Dedifferentiated amniotic fluid mesenchymal stem cell (primary cell): ENCODE results near the gene METRN.

Experiments used
- DNase-seq: peaks from one replicate; pipeline ENCODE4 v3.0.0-alpha.2; 2016; ENCODE audit errors: extremely low spot score

METRN gene

DNA sequence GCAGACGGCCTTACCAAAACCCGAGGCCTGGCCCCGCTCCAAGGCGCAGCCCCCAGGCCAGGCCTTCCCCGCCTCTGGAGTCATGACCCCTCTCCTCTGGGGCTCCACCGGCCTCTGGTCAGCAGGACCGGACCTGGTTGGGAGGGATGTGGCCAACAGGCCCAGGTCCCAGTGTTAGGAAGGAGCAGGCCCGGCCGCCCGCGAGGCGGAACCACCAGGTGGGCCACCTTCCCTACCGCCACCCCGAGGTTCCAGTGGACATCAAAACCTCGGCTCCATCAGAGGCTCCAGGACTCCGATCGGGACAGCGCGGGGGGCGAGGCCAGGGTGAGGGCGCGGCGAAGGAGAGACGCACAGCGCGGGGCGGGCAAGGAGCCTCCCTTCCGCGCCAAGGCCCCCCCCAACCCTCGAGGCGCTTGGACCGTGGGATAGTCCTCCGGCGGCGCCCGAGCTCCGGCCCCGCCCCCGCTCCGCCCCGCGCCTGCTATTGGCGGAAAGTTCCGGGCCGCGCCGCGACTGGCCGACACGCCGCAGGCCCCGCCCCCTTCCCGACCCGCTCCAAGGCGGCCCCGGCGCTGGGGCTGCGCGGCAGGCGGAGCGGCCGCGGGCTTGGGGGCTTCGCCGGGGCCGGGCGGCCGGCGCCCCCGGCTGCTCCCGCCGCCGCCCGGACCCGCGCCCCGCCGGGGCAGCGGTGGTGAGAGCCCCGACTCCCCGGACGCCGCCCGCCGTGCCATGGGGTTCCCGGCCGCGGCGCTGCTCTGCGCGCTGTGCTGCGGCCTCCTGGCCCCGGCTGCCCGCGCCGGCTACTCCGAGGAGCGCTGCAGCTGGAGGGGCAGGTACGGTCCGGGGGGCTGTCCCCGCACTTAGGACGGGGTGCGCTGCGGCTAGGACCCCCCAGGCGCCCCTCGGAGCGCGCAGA, at the start of gene METRN:
Gene METRN, plus strand, starts transcription at position 561 of the 919 bp plus-strand sequence. Its CDS starts 172 bp downstream, at position 733.
- peak; percentile 76 for DNase-seq

DNA sequence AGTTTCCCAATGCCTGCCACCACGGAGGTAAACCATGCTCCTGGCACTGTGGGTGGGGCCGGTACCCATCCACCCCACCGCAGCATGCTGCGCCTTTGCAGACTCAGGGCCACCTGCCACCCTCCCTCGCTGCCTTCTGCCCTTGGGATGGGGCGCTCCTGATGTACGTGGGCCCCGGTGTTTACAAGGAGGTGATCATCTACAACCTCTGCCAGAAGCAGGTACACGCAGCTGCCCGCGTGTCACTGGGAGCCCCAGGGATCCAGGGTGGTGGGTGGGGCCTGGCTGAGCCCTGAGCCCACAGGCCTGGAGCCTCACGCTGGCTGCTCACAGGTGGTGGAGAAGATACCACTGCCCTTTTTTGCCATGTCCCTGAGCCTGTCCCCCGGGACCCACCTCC, 48.3 kb upstream of the METRN start:
- no peak for DNase-seq

DNA sequence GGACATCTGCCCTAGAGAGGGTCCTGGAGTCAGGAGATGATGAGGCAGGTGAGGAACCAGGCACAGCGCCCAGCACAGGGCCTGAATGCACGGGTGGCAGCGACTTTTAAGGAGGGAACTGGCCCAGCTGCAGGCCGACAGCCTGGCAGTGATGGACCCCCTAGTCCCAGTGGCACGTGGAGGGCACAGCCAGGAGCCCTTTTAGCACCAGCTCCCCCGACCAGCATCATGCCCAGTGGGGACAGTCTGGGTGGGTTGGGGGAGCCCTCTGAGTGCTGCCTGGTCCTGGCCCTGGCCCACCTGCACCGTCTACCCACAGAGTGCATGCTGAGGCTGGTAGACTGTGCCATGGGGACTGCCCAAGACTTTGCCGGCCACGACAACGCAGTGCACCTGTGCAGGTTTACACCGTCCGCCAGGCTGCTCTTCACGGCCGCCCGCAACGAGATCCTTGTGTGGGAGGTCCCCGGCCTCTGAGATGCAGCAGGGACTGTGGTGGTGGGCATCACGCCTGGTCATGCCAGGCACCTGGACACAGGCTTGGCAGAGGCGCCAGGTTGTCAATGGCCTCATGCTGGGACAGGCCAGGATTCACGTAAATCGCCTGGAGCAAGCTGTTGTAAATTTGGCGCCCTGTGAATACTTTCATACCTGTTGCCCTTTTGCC, 47.7 kb upstream of the METRN start:
- no peak for DNase-seq

DNA sequence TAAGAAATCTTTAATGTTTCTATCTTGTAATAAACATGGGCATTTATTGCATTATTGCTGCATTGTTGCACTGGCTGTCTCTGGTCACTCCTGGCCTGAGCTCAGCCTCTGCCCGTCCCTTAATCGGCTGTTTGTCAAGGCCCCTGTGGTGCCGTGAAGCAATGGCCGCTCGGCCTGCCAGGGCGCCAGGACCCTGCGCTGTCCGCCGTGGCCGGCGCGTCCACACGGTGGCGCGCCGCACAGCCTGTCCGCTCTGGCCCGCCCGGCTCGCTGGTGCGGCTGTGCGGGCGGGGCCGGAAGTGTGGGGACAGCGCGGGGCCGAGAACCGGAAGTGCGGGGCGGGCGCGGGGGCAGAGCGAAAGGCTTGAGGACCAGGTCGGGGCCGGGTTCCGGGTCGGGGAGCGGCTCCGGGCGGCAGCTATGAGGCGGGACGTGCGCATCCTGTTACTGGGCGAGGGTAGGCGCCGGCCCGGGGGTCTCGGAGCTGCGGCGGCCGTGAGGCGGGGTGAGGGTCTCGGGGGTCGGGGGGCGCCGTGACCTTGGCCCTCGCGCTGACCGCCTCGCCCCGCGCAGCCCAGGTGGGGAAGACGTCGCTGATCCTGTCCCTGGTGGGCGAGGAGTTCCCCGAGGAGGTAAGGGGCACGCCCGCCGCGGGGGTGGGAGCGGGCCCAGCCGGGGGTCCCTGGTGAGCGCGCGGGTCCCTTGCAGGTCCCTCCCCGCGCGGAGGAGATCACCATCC, 47.0 kb upstream of the METRN start, which contains the start of gene RHOT2:
Gene RHOT2, plus strand, starts transcription at position 353 of the 739 bp plus-strand sequence. Its CDS starts 68 bp downstream, at position 421.
- peak; percentile 89 for DNase-seq

DNA sequence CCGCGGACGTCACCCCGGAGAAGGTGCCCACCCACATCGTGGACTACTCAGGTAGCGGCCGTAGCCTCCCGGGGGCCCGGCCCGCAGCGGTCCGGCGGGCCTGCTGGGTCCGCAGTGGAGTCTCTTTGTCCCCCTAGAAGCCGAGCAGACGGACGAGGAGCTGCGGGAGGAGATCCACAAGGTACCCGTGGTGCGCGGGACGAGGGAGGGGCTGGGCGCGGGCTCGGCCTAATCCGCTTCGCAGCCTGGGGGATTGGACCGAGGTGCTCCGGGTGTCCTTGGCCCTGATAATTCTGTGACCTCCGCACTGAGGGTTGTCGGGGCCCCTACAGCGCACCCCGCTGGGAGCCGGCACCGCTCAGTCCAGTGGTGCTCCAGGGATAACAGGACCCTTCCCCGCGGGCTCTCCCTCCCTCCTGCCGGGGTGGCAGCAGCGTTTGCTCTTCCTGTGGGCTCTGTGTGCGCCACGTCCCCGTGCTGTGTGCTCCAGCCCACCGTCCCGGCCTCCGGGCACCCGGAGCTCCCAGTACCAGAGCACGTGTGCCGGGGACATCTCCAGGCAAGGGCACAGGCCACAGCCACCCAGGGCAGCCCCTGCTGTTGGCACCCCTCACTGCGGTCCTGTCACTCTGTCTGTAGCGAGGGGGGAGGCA, 46.3 kb upstream of the METRN start:
- DNase-seq, result no peak

DNA sequence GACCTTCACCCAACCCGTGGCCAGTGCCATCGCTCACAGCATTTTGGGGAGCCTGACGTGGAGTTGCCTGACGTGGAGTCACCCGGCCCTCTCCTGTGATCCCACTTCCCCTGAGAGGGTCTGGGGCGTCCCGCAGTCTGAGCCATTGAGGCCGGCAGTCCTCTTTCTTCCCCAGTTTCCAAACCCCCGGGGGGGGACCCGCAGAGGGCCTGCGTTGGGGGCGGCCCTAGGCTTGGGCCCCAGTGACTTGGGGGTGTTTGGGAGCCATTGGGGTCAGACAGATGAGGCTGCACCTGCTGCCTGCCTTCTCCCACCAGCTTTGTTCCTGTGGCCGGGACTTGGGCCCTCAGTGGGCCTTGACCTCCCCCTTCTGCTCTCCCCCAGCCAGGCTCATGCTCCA, 45.3 kb upstream of the METRN start:
- DNase-seq, result no peak

DNA sequence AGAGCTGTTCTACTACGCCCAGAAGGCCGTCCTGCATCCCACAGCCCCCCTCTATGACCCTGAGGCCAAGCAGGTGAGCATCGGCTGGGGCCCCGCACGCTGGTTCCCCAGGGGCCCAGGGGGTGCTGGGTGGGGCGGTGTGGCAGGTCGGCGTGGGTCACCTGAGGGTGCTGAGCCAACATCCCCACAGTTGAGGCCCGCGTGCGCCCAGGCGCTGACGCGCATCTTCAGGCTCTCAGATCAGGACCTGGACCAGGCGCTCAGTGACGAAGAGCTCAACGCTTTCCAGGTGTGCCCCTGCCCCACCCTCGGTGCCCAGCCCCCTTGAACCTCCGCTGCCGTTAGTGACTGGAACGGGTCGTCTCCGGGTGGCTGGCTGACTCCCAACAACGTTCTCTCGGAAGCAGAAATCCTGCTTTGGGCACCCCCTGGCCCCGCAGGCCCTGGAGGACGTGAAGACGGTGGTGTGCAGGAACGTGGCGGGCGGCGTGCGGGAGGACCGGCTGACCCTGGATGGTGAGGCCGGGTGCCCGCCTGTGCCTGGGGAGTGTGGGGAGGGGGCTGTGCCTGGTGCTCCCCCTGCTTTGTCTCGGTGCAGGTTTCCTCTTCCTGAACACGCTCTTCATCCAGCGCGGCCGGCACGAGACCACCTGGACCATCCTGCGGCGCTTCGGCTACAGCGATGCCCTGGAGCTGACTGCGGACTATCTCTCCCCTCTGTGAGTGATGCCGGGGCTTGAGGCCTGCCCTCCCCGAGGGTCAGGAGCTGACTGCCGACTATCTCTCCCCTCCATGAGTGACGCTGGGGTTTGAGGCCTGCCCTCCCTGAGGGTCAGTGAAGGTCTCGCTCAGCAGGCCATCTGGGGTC, 44.2 kb upstream of the METRN start:
- no peak for DNase-seq

DNA sequence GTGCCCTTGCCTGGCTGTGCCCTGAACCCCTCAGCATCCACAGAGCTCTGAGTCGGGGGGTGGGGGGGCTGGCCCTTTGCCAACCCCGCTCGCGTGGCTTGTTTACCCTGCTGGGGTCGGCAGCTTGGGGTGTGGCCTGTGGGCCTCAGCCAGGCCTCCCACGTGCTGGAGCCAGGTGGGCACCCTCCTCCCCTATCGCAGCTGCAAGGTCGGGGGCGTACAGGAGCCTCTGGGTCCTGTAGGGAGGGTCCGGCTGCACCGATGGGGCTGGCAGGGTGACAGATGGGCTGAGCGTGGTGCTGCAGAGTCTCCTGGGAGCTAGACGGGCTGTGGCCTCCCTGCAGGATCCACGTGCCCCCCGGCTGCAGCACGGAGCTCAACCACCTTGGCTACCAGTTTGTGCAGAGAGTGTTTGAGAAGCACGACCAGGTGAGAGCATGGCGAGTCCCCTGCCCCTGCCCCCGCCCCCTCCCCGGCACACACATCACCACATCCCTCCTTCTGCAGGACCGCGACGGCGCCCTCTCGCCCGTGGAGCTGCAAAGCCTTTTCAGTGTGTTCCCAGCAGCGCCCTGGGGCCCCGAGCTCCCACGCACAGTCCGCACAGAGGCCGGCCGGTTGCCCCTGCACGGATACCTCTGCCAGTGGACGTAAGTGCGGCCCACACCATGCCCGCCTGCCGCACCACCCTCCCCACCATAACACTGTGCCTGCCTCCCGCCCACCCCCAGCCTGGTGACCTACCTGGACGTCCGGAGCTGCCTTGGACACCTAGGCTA, 43.4 kb upstream of the METRN start:
- no peak for DNase-seq

DNA sequence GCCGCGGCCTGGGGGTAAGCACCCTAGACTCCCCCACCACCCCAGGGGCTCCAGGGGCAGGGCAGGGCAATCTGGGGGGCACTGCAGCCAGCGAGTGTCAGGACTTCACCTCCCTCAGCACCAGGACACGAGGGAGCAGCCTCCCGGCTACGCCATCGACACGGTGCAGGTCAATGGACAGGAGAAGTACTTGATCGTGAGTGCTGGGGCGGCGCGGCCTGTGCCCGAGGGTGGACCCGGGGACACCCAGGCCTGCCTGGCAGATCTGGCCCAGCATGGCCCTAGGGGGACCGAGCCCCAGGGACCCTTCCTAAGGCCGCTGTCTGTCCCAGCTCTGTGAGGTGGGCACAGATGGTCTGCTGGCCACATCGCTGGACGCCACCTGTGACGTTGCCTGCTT, 42.5 kb upstream of the METRN start:
- no peak for DNase-seq

DNA sequence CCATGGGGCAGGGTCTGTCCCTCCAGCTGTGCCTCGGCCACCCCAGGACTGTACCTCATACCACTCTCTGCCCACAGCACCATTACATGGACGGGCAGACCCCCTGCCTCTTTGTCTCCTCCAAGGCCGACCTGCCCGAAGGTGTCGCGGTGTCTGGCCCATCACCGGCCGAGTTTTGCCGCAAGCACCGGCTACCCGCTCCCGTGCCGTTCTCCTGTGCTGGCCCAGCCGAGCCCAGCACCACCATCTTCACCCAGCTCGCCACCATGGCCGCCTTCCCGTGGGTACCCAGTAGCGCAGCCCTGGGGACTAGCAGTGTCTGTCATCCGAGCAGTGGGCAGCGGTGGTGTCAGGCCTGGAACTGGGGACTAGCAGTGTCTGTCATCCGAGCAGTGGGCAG, 42.1 kb upstream of the METRN start:
- DNase-seq, result no peak

DNA sequence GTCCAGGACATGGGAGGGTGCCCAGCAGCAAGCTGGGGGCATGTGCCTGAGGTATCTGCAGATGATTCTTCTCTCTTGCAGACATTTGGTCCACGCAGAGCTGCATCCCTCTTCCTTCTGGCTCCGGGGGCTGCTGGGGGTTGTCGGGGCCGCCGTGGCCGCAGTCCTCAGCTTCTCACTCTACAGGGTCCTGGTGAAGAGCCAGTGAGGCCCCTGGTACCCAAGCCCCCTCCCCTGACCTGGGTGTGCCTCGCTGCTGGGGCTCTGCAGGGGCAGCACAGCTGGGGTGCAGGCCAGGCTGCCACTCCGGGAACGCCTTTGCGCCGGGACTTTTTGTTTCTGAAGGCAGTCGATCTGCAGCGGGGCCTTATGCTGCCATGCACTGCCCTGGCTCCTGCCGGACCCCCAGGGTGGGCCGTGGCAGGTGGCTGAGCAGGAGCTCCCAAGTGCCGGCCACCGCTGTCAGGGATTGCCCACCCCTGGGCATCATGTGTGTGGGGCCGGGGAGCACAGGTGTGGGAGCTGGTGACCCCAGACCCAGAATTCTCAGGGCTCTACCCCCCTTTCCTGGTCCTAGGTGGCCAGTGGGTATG, 41.4 kb upstream of the METRN start:
- DNase-seq, result no peak

DNA sequence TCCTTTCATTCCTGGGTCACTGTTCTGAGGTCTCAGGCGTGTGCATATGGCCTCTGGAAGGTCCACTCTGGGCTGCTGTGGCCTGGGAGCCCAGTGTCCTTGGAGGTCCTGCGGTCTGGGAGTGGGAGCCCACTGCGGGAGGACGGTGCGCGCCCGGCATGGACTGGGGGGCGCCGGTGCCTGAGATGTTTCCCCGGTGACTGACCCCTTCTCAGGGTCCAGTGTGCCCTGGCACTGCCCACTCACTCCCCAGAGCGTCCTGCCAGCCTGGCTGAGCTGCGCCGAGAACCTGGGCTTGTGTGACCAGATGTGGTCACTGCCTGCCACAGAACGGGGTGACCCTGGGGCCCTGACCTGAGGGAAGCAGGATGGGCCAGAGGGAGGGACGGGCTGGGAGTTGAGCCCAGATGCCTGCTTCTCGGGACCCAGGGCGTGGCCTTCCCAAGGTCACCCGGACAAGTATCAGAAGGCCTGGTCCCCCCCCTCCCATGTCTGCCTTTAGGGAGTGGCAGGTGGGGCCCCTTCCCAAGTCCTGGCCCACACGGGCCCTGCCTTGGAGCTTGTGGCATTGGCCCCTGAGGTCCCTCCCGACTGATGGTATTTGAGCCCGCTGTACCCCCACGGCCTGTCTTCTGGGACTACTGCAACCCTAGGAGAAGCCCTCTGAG, 40.6 kb upstream of the METRN start:
- no peak for DNase-seq

DNA sequence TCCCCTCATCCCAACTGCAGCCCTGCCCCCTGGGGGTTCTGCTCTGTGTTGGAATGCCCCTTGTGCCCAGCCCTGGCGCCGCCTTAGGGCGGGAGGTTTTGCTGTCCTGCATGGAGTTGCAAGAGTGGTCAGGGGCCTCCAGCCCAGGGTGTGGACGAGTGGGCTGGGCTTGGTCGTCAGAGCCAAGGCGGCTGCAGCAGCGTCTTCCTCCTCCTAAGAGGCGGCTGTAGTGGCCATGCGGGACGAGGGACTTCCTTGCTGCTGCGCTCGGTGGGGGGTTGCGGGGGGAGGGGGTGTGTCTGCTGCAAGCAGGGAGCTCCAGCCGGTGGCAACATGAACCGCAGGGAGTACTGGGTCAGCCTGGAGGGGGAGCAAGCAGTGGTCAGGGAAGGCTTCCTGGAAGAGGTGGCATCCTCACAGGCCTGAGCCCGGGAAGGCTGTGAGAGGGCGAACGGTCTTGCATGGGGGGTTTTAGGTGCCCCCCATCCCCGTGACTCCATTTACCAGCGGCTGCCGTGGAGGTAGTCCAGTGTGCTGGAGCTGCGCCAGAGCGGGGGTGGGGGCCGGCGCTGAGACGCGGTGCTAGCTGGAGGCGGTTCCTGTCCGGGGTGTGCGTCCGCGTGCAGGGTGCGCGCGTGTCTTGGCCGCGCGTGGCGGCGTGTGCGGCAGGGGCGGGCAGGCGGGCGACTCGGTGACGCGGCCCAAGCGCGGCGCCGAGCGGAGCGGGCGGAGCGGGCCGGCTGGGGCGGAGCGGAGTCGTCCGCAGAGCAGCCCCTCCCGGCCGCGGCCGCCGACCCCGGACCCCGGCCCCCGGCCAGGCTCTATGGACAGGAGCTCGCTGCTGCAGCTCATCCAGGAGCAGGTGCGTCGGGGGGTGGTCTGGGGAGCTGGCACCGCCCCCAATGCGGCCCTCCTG, 39.7 kb upstream of the METRN start, which contains the start of gene RHBDL1:
Gene RHBDL1, plus strand, starts transcription at position 704 of the 916 bp plus-strand sequence. Its CDS starts 120 bp downstream, at position 824.
- DNase-seq, result no peak

DNA sequence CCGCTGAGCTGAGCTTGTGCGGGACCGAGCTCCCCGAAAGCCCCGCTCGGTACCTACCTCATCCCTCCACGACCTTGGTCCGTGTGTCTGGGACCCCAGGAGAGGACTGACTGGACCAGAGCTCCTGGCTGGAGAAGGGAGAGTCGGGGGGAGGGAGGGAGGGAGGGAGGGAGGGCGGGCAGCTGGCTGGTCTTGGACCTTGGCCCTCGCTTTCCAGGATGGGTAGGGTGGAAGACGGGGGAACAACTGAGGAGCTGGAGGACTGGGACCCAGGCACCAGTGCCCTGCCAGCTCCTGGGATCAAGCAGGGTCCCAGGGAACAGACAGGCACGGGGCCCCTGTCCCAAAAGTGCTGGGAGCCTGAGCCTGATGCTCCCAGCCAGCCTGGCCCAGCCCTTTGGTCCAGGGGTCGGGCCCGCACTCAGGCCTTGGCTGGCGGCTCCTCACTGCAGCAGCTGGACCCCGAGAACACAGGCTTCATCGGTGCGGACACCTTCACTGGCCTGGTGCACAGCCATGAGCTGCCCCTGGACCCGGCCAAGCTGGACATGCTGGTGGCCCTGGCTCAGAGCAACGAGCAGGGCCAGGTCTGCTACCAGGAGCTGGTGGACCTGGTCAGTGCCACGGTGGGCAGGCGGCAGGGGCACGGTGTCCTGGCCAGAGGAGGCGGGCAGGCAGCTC, 38.9 kb upstream of the METRN start:
- DNase-seq, result no peak

DNA sequence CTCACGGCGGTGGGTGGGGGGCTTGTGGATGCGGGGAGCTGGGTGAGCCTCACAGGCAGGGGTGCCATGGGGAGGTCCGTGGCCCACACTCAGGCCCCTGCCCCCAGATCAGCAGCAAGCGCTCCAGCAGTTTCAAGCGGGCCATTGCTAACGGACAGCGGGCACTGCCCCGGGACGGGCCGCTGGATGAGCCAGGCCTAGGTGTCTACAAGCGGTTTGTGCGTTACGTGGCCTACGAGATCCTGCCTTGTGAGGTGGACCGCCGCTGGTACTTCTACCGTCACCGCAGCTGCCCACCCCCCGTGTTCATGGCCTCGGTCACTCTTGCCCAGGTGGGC, 38.4 kb upstream of the METRN start:
- DNase-seq, result no peak

DNA sequence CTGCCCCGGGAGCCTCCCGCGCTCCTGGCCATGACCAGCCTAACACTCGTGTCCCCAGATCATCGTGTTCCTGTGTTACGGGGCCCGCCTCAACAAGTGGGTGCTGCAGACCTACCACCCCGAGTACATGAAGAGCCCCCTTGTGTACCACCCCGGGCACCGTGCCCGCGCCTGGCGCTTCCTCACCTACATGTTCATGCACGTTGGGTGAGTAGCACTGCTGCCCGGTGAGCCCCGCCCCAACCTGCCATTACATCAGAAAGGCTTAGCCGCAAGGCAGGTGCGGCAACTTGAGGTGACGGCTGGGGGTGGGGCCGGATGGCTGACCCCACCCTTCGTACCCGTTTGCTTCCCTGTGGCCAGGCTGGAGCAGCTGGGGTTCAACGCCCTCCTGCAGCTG, 38.0 kb upstream of the METRN start:
- no peak for DNase-seq
